ENCODE data around the gene ZNF831.

The ZNF831 gene

DNA sequence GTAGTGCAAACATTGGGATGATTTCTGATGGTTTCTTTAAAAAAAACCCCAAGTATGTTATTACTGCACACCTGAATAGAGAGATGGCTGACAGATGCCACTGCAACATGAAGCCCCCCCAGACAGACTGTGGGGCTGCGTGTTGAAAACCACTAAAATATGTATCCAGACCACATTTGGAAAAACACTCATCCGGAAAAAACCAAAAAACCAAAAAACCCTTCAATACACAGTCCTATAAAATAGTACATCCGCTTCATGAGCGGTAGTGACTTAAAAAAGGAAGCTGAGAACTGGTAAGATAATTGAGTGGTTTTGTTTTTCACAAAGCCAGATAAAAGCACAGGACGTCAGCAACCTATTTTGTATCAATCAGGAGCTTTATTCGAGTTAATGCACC, 89.7 kb downstream of the ZNF831 start:
- no peak for TF ChIP-seq EGR1 (IDR thresholded peaks at IDR 0.05)
- TF ChIP-seq, protein P1, sequence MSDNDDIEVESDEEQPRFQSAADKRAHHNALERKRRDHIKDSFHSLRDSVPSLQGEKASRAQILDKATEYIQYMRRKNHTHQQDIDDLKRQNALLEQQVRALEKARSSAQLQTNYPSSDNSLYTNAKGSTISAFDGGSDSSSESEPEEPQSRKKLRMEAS (IDR thresholded peaks at IDR 0.05): no peak

DNA sequence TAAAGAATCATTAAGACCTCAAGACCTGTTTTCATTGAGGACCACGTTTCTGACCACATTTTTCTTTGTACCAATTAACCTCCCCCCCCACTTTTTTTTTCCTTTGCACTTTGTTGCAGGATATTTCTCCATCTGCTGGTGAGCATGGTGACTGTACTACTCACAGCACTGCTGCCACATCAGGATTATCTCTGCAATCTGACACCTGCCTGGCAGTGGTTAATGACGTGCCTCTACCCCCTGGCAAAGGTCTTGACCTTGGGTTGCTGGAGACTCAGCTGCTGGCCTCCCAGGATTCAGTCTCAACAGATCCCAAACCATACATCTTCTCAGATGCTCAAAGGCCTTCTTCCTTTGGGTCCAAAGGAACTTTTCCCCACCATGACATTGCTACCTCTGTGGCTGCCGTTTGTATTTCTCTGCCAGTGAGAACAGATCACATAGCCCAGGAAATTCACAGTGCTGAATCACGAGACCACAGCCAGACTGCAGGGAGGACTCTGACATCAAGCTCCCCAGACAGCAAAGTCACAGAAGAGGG, 90.2 kb downstream of the ZNF831 start:
- TF ChIP-seq RAD21 (IDR thresholded peaks at IDR 0.05; ENCODE audit: low read depth) (no peak), CREB1 (IDR thresholded peaks at IDR 0.05; ENCODE audit: low read depth) (no peak), TAF1 (IDR thresholded peaks at IDR 0.05; ENCODE audit: low read depth) (no peak), CEBPB (IDR thresholded peaks at IDR 0.05) (no peak), FOXM1 (IDR thresholded peaks at IDR 0.05; ENCODE audit: borderline replicate concordance, low read depth) (no peak), EP300 (IDR thresholded peaks at IDR 0.05; ENCODE audit: borderline replicate concordance) (no peak), NFIC (IDR thresholded peaks at IDR 0.05) (no peak)
- TF ChIP-seq, protein P2, sequence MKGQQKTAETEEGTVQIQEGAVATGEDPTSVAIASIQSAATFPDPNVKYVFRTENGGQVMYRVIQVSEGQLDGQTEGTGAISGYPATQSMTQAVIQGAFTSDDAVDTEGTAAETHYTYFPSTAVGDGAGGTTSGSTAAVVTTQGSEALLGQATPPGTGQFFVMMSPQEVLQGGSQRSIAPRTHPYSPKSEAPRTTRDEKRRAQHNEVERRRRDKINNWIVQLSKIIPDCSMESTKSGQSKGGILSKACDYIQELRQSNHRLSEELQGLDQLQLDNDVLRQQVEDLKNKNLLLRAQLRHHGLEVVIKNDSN (IDR thresholded peaks at IDR 0.05): no peak
- TF ChIP-seq, protein P3, sequence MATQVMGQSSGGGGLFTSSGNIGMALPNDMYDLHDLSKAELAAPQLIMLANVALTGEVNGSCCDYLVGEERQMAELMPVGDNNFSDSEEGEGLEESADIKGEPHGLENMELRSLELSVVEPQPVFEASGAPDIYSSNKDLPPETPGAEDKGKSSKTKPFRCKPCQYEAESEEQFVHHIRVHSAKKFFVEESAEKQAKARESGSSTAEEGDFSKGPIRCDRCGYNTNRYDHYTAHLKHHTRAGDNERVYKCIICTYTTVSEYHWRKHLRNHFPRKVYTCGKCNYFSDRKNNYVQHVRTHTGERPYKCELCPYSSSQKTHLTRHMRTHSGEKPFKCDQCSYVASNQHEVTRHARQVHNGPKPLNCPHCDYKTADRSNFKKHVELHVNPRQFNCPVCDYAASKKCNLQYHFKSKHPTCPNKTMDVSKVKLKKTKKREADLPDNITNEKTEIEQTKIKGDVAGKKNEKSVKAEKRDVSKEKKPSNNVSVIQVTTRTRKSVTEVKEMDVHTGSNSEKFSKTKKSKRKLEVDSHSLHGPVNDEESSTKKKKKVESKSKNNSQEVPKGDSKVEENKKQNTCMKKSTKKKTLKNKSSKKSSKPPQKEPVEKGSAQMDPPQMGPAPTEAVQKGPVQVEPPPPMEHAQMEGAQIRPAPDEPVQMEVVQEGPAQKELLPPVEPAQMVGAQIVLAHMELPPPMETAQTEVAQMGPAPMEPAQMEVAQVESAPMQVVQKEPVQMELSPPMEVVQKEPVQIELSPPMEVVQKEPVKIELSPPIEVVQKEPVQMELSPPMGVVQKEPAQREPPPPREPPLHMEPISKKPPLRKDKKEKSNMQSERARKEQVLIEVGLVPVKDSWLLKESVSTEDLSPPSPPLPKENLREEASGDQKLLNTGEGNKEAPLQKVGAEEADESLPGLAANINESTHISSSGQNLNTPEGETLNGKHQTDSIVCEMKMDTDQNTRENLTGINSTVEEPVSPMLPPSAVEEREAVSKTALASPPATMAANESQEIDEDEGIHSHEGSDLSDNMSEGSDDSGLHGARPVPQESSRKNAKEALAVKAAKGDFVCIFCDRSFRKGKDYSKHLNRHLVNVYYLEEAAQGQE (IDR thresholded peaks at IDR 0.05; ENCODE audit: low read depth): no peak

DNA sequence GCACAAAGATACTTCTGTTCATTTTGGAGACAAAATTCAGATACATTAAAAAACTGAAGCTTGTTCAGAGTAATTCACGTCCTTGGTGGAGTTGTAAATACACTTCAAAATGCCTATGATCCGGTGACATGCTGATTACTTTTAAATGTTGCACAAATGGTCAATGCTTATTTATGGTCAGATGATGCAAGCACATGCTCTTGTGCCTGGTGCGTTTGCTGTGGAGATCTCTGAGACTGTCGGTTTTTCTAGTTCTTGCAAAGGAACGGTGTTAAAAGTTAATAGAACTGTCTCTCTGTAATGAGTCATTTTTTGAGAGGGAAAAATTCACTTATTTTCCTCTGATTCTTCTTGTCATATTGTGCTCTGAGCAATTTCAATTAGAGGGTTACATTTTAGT, 91.6 kb downstream of the ZNF831 start:
- no peak for TF ChIP-seq RAD21 (IDR thresholded peaks at IDR 0.05; ENCODE audit: low read depth)
- TF ChIP-seq CREB1 (IDR thresholded peaks at IDR 0.05; ENCODE audit: low read depth): no peak
- TF ChIP-seq, protein P2 (IDR thresholded peaks at IDR 0.05): no peak
- no peak for TF ChIP-seq TEAD4 (IDR thresholded peaks at IDR 0.05)
- no peak for TF ChIP-seq EGR1 (IDR thresholded peaks at IDR 0.05)
- TF ChIP-seq ZBTB7A (IDR thresholded peaks at IDR 0.05; ENCODE audit: low read depth): no peak
- TF ChIP-seq, protein P1 (IDR thresholded peaks at IDR 0.05): no peak
- TF ChIP-seq CEBPB (IDR thresholded peaks at IDR 0.05): no peak
- TF ChIP-seq TAF1 (IDR thresholded peaks at IDR 0.05; ENCODE audit: low read depth): no peak
- no peak for TF ChIP-seq FOXM1 (IDR thresholded peaks at IDR 0.05; ENCODE audit: borderline replicate concordance, low read depth)
- TF ChIP-seq NFIC (IDR thresholded peaks at IDR 0.05): no peak
- no peak for TF ChIP-seq TCF12 (IDR thresholded peaks at IDR 0.05; ENCODE audit: low read depth)
- TF ChIP-seq EP300 (IDR thresholded peaks at IDR 0.05; ENCODE audit: borderline replicate concordance): no peak
- TF ChIP-seq YY1 (IDR thresholded peaks at IDR 0.05; ENCODE audit: low read depth): no peak
- TF ChIP-seq, protein P3 (IDR thresholded peaks at IDR 0.05; ENCODE audit: low read depth): no peak

DNA sequence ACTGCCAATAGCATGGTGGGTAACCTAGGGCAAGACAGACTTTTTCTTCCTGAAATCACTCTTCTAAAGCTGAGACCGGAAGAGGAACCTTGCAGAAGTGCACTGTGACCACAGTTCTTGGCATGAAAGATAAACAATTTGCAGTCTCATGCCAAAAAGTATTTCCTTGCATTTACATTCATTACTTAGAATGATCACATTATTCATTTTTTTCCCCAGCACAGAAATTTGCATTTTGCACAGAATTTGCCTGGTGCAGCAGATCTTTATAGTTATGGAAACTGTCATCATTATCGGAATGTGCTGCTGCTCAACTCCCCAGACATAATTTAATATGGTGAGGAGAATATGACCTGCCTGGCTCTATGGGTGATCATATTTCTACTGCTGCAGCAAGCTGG, 94.6 kb downstream of the ZNF831 start:
- TF ChIP-seq FOXM1 (IDR thresholded peaks at IDR 0.05; ENCODE audit: borderline replicate concordance, low read depth) (no peak), CREB1 (IDR thresholded peaks at IDR 0.05; ENCODE audit: low read depth) (no peak), ZBTB7A (IDR thresholded peaks at IDR 0.05; ENCODE audit: low read depth) (no peak)
- TF ChIP-seq, protein P2 (IDR thresholded peaks at IDR 0.05): no peak

DNA sequence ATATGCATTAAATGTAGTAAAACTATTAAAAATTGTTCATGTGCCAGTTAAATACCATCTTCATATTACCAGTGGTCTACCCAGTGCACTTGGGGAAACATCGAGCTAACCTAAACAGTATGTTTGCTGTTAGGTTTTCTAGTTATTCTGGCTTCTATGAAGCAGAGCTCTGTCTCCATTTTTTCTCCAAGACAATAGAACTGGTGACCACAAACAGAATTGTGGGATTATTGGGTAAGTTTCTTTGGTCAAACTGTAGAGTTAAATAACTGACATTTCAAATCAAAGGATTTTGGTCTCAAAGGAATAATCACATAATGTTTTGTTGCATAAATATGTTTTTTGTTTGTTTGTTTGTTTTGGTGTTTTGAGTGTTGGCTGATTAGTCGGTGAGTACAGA, 96.3 kb downstream of the ZNF831 start:
- no peak for TF ChIP-seq RAD21 (IDR thresholded peaks at IDR 0.05; ENCODE audit: low read depth)
- TF ChIP-seq EP300 (IDR thresholded peaks at IDR 0.05; ENCODE audit: borderline replicate concordance): no peak
- no peak for TF ChIP-seq EGR1 (IDR thresholded peaks at IDR 0.05)
- TF ChIP-seq TCF12 (IDR thresholded peaks at IDR 0.05; ENCODE audit: low read depth): no peak
- TF ChIP-seq YY1 (IDR thresholded peaks at IDR 0.05; ENCODE audit: low read depth): no peak
- TF ChIP-seq, protein P2 (IDR thresholded peaks at IDR 0.05): no peak
- TF ChIP-seq, protein P1 (IDR thresholded peaks at IDR 0.05): no peak
- TF ChIP-seq TEAD4 (IDR thresholded peaks at IDR 0.05): no peak
- TF ChIP-seq NFIC (IDR thresholded peaks at IDR 0.05): no peak
- no peak for TF ChIP-seq FOXM1 (IDR thresholded peaks at IDR 0.05; ENCODE audit: borderline replicate concordance, low read depth)
- no peak for TF ChIP-seq ZBTB7A (IDR thresholded peaks at IDR 0.05; ENCODE audit: low read depth)
- no peak for TF ChIP-seq TAF1 (IDR thresholded peaks at IDR 0.05; ENCODE audit: low read depth)
- TF ChIP-seq, protein P3 (IDR thresholded peaks at IDR 0.05; ENCODE audit: low read depth): no peak
- TF ChIP-seq CREB1 (IDR thresholded peaks at IDR 0.05; ENCODE audit: low read depth): no peak
- no peak for TF ChIP-seq CEBPB (IDR thresholded peaks at IDR 0.05)
